ENCODE results near the gene NOTCH1.

Gene NOTCH1

GRCh38 chr9:136463578-136463977, 82.3 kb downstream of the NOTCH1 start:
- DNase-seq (ENCODE audit: low spot score), result no peak

- DNase-seq (ENCODE audit: low spot score), result no peak
These were observed 83.2 kb downstream of the NOTCH1 start for GRCh38 chr9:136462664-136463063.

- no peak for DNase-seq (ENCODE audit: low spot score)
These were observed 85.0 kb downstream of the NOTCH1 start for GRCh38 chr9:136460772-136461325.

GRCh38 chr9:136459425-136459824, 86.4 kb downstream of the NOTCH1 start:
- DNase-seq (ENCODE audit: low spot score), result no peak

GRCh38 chr9:136457326-136457725, 88.5 kb downstream of the NOTCH1 start:
- DNase-seq (ENCODE audit: low spot score), result no peak

GRCh38 chr9:136456258-136456657, 89.6 kb downstream of the NOTCH1 start:
- no peak for DNase-seq (ENCODE audit: low spot score)

- DNase-seq (ENCODE audit: low spot score), result no peak
These were observed 90.5 kb downstream of the NOTCH1 start for GRCh38 chr9:136455043-136456002.

GRCh38 chr9:136454026-136454796, 91.6 kb downstream of the NOTCH1 start:
- DNase-seq (ENCODE audit: low spot score), result no peak

GRCh38 chr9:136453326-136453725, 92.5 kb downstream of the NOTCH1 start:
- no peak for DNase-seq (ENCODE audit: low spot score)

- DNase-seq (ENCODE audit: low spot score), result no peak
These were observed 94.5 kb downstream of the NOTCH1 start for GRCh38 chr9:136451221-136451877.

- DNase-seq (ENCODE audit: low spot score), result no peak
These were observed 97.2 kb downstream of the NOTCH1 start for GRCh38 chr9:136448655-136449054.

GRCh38 chr9:136447173-136447778, 98.6 kb downstream of the NOTCH1 start:
- no peak for DNase-seq (ENCODE audit: low spot score)

GRCh38 chr9:136445799-136446198, 100.0 kb downstream of the NOTCH1 start:
- DNase-seq (ENCODE audit: low spot score), result no peak

Data from kidney capillary endothelial cell (primary cell).